Breast epithelium (tissue), 4 donors: ENCODE data around the gene TFB2M. TPM values are rescaled to one million over a fixed set of nuclear protein-coding genes. Genes with fewer than 3 reads are reported as not detected.

Experiments used
- DNase-seq, 2 donors: peaks; one replicate each; pipeline ENCODE4 v3.0.0-alpha.2; 2019; ENCODE audit warnings: low spot score in 2 of 2
- H3K27ac ChIP-seq, 2 donors: fragments of 200-600 bp; sonication (generic) in 1 of 2; one replicate each; pipeline ENCODE4 v1.5.1; 2016 to 2019; ENCODE audit warnings: mild to moderate bottlenecking in 1 of 2
- H3K27me3 ChIP-seq, 2 donors: fragments of 200-600 bp; sonication (generic) in 1 of 2; one replicate each; pipeline versions ENCODE4 v1.5.1 to v1.6.0; 2017 to 2019; ENCODE audit warnings: control low read depth in 1 of 2, mild to moderate bottlenecking in 1 of 2
- H3K36me3 ChIP-seq: fragments of 200-600 bp; one replicate; pipeline ENCODE4 v1.5.1; 2019
- H3K4me1 ChIP-seq, 2 donors: fragments of 200-600 bp; sonication (generic); one replicate each; pipeline ENCODE4 v1.5.1; 2016 to 2019; ENCODE audit warnings: control low read depth in 1 of 2
- H3K4me3 ChIP-seq, 3 donors: fragments of 200-600 bp; sonication (generic); 1 replicate in 2 of 3; 2 replicates in 1 of 3; pipeline ENCODE4 v1.5.1; 2016 to 2019; ENCODE audit warnings: mild to moderate bottlenecking in 3 of 3, moderate library complexity in 2 of 3
- H3K9me3 ChIP-seq, 2 donors: fragments of 200-600 bp; sonication (generic) in 1 of 2; one replicate each; pipeline ENCODE4 v1.5.1; 2016 to 2019; ENCODE audit warnings: control low read depth in 1 of 2
- POLR2A ChIP-seq: fragments of 450-650 bp; IDR thresholded peaks from one replicate; pipeline ENCODE4 v1.6.1; 2016; ENCODE audit warnings: antibody characterized with exemption, mild to moderate bottlenecking, moderate library complexity
- POLR2AphosphoS5 ChIP-seq, 3 donors: sonication (generic); formaldehyde crosslinking; IDR thresholded peaks; one replicate each; pipeline ENCODE4 v1.6.1; 2017; ENCODE audit warnings: antibody characterized with exemption in 3 of 3
- intact Hi-C: fragments of 100-400 bp; cut with DNase I; formaldehyde crosslinking; loops from one replicate; pipeline ENCODE4 v1.15.1; 2023; ENCODE audit warnings: low total_unique reads
- total RNA-seq, 3 donors: library from RNA; depleted of rRNA; stranded (reverse); fragments of >200 nt; gene quantifications; one replicate each; pipeline ENCODE4 v1.1.0, GENCODE V29; 2016
- TF ChIP-seq, protein P1 (sequence below), 3 donors: fragments of 450-650 bp; IDR thresholded peaks; one replicate each; pipeline ENCODE4 v1.5.1; 2016 to 2017; ENCODE audit warnings: antibody characterized with exemption in 3 of 3, mild to moderate bottlenecking in 3 of 3, moderate library complexity in 3 of 3

Gene TFB2M, protein sequence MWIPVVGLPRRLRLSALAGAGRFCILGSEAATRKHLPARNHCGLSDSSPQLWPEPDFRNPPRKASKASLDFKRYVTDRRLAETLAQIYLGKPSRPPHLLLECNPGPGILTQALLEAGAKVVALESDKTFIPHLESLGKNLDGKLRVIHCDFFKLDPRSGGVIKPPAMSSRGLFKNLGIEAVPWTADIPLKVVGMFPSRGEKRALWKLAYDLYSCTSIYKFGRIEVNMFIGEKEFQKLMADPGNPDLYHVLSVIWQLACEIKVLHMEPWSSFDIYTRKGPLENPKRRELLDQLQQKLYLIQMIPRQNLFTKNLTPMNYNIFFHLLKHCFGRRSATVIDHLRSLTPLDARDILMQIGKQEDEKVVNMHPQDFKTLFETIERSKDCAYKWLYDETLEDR
- total RNA-seq: 10 to 100 TPM in 2 of 3 donors, 1 to 10 TPM in 1; 9.0 to 15.5 (median 13.4) TPM

DNA sequence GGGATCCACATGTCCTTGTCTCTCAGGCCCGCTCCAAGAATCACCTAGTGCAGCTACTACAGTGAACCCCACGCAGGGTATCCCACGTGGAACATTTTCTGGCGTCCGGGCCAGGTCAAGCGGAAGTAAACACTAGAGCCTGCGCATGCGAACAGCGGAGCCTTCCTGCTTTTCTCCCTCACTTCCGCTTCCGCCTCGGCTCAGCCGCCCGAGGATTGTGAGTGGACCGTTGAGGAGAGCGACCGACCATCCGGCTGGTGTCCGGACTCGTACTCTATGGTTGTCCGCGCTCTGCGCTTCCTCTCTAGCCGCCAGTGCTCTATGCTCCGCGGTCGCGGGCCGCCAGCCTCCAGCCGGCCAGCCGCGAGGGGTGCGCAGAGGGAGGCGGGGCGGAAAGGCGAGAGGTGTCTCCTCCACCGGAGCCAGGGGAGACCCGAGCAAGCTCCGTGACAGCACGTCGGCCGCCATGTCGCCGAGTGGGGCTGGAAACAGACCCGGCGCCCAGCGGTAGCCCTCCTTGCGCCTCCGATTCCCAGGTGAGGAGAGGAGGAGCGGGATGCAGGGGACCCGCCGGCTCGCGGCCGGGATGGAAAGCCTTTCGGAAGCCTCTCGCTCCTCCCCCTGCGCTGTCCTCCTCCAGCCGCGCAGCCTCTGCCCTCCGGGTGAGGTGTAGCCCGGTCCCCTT lies at the start of gene TFB2M, which contains the start of gene CNST:
Gene TFB2M (minus strand): TSS at position 134 of the 685 bp plus-strand sequence. CDS start 123 bp downstream, at position 11.
Gene CNST (plus strand): TSS at position 329 of the 685 bp plus-strand sequence. CDS start 25,107 bp downstream, outside the sequence.
- H3K27me3 ChIP-seq: no peaks in the 10 kb centered on the region
- no peaks in the 10 kb centered on the region for H3K9me3 ChIP-seq
- H3K36me3 ChIP-seq: no peaks in the 10 kb centered on the region
- peaks cover 0 to 14% of the 10 kb centered on the region in 2 donors for H3K4me1 ChIP-seq
- DNase-seq: peak; percentile 96 to 97
- peak within 1 kb of the TSS; percentile 95 to 97 for H3K27ac ChIP-seq
- intact Hi-C loops: no loop called here
- H3K4me3 ChIP-seq: peak within 1 kb of the TSS; percentile 84 to 91 (median 87)
- TF ChIP-seq, protein P1, sequence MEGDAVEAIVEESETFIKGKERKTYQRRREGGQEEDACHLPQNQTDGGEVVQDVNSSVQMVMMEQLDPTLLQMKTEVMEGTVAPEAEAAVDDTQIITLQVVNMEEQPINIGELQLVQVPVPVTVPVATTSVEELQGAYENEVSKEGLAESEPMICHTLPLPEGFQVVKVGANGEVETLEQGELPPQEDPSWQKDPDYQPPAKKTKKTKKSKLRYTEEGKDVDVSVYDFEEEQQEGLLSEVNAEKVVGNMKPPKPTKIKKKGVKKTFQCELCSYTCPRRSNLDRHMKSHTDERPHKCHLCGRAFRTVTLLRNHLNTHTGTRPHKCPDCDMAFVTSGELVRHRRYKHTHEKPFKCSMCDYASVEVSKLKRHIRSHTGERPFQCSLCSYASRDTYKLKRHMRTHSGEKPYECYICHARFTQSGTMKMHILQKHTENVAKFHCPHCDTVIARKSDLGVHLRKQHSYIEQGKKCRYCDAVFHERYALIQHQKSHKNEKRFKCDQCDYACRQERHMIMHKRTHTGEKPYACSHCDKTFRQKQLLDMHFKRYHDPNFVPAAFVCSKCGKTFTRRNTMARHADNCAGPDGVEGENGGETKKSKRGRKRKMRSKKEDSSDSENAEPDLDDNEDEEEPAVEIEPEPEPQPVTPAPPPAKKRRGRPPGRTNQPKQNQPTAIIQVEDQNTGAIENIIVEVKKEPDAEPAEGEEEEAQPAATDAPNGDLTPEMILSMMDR (IDR thresholded peaks at IDR 0.05): no peak
- peak; percentile 83 to 95 (median 83) for TF ChIP-seq POLR2AphosphoS5 (IDR thresholded peaks at IDR 0.05)
- peak; percentile 83 for TF ChIP-seq POLR2A

- H3K4me1 ChIP-seq: peaks cover 0 to 4% of the 10 kb centered on the region in 2 donors
Measured at GRCh38 chr1:246613096-246613758, 47.2 kb upstream of the TFB2M start.

GRCh38 chr1:246609632-246610031 lies 43.6 kb upstream of the TFB2M start:
- TF ChIP-seq, protein P1 (IDR thresholded peaks at IDR 0.05): no peak
- TF ChIP-seq POLR2AphosphoS5 (IDR thresholded peaks at IDR 0.05) (no peak), POLR2A (no peak)
- Histone ChIP-seq H3K27ac (peak overlapping the region; percentile 74 to 85), H3K9me3 (no peaks in the 10 kb centered on the region), H3K36me3 (no peaks in the 10 kb centered on the region), H3K4me3 (no peak overlapping the region), H3K4me1 (peaks cover 0 to 4% of the 10 kb centered on the region in 2 donors), H3K27me3 (no peaks in the 10 kb centered on the region)
- DNase-seq: no peak
- intact Hi-C loops: no loop called here

More at GRCh38 chr1:246613096-246613758, 47.2 kb upstream of the TFB2M start:
- Histone ChIP-seq H3K27me3 (no peaks in the 10 kb centered on the region), H3K4me3 (no peak overlapping the region), H3K9me3 (no peaks in the 10 kb centered on the region), H3K27ac (no peak overlapping the region), H3K36me3 (no peaks in the 10 kb centered on the region)
- TF ChIP-seq POLR2A: no peak
- TF ChIP-seq, protein P1 (IDR thresholded peaks at IDR 0.05): no peak
- no peak for TF ChIP-seq POLR2AphosphoS5 (IDR thresholded peaks at IDR 0.05)
- no peak for DNase-seq
- intact Hi-C loops: no loop called here

DNA sequence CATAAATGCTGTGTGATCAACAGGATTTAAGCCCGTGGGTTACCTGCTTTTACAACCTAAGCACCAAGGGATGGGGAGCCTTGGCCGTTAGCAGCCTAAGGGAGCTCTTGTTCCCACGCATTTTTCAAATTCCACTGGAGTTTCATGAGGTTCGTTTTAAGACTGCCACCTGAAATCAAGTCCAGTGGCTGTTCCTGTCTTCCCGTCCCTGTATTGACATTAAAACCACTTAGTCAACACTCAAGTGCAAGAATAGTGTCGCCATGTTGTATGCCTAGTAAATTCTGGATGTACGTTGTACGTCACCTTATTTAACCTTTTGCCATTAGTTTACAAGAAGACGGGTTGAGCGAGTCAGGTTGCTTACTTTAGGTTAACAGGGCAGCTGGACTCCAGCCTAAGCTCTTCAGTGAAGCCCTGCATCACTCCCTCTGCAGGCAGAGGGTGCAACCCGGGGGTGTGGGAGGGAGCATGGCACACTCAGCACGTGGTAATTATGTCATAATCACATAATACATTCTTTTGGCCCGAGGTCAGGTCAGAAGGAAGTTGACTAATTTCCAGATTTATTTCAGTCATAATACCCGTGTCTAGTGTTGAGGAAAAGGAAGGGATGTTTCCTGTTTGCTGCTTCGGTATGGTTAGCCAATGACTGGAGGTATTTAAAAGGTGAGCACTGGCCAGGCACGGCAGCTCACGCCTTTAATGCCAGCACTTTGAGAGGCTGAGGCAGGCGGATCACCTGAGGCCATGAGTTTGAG lies 42.7 kb upstream of the TFB2M start:
- Histone ChIP-seq H3K9me3 (peaks cover 0 to 2% of the 10 kb centered on the region in 2 donors), H3K4me1 (peaks cover 0 to 4% of the 10 kb centered on the region in 2 donors), H3K27ac (peak overlapping the region; percentile 74 to 85), H3K36me3 (no peaks in the 10 kb centered on the region), H3K27me3 (no peaks in the 10 kb centered on the region), H3K4me3 (peak overlapping the region in 1 of 3 donors; percentile 1)
- intact Hi-C loops: no loop called here
- DNase-seq: peak; percentile 85 to 86
- TF ChIP-seq, protein P1 (IDR thresholded peaks at IDR 0.05): peak in 1 of 3 donors; percentile 13
- peak; percentile 82 to 92 (median 84) for TF ChIP-seq POLR2AphosphoS5 (IDR thresholded peaks at IDR 0.05)
- no peak for TF ChIP-seq POLR2A
